Measurements from ENCODE around the gene CBLL1.

DNA sequence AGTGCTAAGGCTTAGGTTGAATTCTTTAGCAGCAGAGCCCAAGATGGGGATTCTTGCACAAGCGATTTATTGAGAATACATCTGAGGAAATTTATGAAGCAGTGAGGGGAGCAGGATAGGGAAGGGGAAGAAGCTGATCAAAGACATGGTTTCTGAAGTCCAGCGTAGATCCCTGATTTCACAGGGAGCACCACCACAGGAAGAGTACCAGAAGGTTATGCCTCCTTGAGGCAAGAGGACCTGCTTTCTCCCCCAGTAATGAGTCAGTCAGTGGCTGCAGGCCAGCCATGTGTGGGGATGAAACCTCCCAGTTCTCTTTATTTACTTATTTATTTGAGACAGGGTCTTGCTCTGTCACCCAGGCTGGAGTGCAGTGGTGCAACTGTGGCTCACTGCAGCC lies 35.0 kb upstream of the CBLL1 start:
- TF ChIP-seq EZH2phosphoT487 (IDR thresholded peaks at IDR 0.05; ENCODE audit: insufficient read depth, low read depth) (no peak), EZH2 (IDR thresholded peaks at IDR 0.05; ENCODE audit: insufficient read depth, poor library complexity, severe bottlenecking) (no peak)
